ENCODE measurements around the gene FAM170B.

The FAM170B gene

DNA sequence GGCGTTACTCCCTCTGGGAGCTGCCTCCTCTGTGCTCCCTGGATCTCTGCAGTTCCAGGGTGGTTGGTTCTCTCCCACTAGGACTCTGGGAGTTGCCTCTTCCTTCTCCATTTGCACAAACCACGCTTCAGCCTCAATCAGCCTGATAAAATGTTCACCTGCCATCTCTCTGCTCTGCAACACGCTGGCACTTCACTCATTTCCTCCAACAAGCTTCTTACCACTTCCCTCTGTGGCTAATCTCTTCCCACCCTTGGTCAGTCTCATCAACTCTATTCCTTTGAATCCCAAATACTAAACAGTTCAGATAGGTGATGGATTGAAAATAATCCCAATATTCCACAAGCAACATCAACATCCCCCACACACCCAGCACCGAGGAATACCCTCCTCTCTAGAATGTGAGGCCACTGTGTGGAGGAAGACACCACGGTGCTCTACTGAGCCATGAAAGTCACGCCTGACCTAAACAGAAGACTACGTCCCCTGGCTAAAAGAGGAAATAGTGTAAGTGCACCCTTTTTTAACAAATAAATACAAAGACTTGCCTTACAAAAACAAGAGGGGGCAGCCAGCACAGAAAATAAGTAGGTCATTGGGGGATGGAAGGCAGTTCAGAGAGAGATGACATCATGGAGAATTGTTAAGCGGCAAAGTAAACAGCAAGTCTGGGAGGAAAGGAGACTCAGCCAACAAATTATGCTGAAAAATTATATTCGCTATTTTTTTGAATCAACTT, 1.9 kb upstream of the FAM170B start:
- no peak overlapping the region for H3K4me3 ChIP-seq (ENCODE audit: low read depth, low read length)
- DNase-seq (ENCODE audit: low read depth), result peak; percentile 47
- TF ChIP-seq, protein P1, sequence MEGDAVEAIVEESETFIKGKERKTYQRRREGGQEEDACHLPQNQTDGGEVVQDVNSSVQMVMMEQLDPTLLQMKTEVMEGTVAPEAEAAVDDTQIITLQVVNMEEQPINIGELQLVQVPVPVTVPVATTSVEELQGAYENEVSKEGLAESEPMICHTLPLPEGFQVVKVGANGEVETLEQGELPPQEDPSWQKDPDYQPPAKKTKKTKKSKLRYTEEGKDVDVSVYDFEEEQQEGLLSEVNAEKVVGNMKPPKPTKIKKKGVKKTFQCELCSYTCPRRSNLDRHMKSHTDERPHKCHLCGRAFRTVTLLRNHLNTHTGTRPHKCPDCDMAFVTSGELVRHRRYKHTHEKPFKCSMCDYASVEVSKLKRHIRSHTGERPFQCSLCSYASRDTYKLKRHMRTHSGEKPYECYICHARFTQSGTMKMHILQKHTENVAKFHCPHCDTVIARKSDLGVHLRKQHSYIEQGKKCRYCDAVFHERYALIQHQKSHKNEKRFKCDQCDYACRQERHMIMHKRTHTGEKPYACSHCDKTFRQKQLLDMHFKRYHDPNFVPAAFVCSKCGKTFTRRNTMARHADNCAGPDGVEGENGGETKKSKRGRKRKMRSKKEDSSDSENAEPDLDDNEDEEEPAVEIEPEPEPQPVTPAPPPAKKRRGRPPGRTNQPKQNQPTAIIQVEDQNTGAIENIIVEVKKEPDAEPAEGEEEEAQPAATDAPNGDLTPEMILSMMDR (IDR thresholded peaks at IDR 0.05; ENCODE audit: insufficient read depth, low read depth, low read length, missing control alignments), result no peak

DNA sequence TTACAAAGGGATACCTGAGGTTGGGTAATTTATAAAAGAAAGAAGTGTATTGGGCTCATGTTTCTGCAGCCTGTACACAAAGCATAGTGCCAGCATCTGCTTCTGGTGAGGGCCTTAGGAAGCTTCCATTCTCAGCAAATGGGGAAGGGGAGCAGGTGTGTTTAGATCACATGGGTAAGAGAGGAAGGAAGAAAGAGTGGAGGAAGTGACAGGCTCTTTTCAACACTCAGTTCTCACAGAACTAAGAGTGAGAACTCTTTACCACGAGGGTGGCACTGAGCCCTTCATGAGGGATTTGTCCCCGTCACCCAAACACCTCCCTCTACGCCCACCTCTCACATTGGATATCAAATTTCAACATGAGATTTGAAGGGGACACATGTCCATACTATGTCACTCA, 506 bp upstream of the FAM170B start:
- no peak overlapping the region for H3K4me3 ChIP-seq (ENCODE audit: low read depth, low read length)
- TF ChIP-seq, protein P1 (IDR thresholded peaks at IDR 0.05; ENCODE audit: insufficient read depth, low read depth, low read length, missing control alignments), result no peak
- no peak for DNase-seq (ENCODE audit: low read depth)

DNA sequence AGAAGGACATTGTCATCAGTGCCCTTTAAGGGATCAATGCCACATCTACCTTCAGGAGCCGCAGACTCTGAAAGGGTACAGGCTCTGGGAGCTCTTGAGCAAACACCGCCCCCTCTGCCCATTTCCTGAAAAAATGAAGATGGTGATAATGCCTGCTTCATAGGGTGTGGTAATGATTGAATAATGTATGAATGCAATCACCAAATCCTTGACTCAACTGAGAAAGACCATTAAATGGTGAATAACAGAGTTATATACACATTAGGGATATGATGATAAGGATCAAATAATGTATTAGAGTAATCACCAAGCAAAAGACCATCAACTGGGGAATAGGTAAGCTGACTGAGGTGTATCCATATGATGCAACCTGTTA, 1.5 kb downstream of the FAM170B start:
- TF ChIP-seq, protein P1 (IDR thresholded peaks at IDR 0.05; ENCODE audit: insufficient read depth, low read depth, low read length, missing control alignments), result no peak
- no peak for DNase-seq (ENCODE audit: low read depth)
- H3K4me3 ChIP-seq (ENCODE audit: low read depth, low read length), result no peak overlapping the region

DNA sequence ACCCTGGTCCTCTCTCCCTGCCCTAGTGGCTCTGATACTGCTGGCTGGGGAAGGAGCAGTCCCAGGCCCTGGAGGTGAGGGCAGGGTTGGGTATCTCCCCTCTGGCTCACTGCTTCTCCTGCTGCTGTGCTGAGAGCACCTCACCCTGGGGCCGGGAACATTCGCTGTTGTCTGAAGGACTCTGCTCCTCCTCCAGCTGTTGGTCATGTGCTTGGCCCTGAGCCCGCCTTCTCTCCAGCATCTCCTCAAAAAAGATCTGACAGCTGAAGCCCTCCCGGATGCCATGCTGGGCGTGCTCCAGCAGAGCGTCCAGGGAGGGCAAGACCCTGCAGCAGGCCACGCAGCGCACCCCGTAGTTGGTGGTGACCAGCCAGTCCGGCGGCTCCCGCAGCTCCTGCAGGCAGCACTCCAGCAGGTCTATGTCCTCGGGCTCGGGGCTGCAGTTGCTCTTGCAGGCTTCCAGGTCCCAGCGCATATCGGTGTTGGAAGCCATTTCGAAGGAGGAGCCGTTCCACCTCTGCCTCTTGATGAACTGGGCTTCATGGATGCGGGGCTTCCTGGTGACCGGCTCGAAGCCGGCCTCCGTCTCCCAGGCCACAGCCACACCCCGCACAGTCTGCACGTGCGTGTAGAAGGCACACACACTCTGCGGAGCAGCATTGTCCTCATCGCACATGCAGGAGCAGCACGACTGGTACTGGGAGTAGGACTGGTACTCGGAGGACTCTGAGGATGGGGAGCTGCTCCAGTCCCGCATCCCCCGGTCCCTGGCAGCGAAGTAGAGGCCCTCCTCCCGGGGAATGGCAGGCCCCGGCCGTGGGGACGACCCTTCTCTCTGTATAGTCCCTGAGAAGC, 2.1 kb downstream of the FAM170B start:
- no peak overlapping the region for H3K4me3 ChIP-seq (ENCODE audit: low read depth, low read length)
- no peak for DNase-seq (ENCODE audit: low read depth)
- TF ChIP-seq, protein P1 (IDR thresholded peaks at IDR 0.05; ENCODE audit: insufficient read depth, low read depth, low read length, missing control alignments), result no peak

DNA sequence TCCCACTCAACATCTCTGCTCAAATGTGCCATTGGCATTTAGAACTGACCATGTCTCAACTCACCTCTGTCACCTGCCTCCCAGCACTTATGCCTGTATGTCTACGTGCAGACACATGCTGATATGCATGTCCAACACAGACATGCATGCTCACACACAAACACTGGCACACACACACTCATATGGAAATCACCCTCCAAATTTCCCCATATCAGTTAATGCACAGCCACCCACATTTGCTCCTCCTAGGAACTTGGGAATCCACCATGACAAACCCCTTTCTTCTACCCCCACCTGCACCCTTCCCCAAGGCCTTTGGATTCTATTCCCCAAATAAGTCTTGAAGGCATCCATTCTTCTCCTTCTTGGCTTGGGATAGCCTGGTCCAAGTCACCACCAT, 4.4 kb downstream of the FAM170B start:
- no peak overlapping the region for H3K4me3 ChIP-seq (ENCODE audit: low read depth, low read length)
- DNase-seq (ENCODE audit: low read depth), result no peak
- TF ChIP-seq, protein P1 (IDR thresholded peaks at IDR 0.05; ENCODE audit: insufficient read depth, low read depth, low read length, missing control alignments), result no peak

DNA sequence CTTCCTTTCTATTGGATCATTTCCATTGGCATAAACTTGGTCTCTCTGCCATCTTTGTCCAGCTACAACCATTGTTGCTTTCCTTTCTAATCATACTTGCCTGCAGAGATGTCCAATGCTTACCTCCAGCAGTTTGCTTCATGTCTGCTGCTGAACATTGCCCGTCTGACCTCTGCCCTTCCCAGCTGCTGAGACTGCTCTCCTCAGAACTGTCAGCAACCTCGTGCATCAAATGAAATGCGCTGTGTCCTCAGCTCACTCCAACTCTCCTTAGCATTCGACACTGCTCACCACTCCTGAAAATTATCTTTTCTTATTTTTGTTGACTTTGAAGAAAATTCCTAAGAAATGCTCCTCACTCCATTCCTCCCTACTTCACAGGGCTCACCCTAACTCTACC, 5.0 kb downstream of the FAM170B start:
- TF ChIP-seq, protein P1 (IDR thresholded peaks at IDR 0.05; ENCODE audit: insufficient read depth, low read depth, low read length, missing control alignments), result no peak
- DNase-seq (ENCODE audit: low read depth), result no peak
- no peak overlapping the region for H3K4me3 ChIP-seq (ENCODE audit: low read depth, low read length)

All from GM12865 (cell line).